ENCODE data around the gene CREB3L4.
A peak's percentile ranks its signal among the peaks of the same experiment; 100 is the strongest.

Gene CREB3L4

DNA sequence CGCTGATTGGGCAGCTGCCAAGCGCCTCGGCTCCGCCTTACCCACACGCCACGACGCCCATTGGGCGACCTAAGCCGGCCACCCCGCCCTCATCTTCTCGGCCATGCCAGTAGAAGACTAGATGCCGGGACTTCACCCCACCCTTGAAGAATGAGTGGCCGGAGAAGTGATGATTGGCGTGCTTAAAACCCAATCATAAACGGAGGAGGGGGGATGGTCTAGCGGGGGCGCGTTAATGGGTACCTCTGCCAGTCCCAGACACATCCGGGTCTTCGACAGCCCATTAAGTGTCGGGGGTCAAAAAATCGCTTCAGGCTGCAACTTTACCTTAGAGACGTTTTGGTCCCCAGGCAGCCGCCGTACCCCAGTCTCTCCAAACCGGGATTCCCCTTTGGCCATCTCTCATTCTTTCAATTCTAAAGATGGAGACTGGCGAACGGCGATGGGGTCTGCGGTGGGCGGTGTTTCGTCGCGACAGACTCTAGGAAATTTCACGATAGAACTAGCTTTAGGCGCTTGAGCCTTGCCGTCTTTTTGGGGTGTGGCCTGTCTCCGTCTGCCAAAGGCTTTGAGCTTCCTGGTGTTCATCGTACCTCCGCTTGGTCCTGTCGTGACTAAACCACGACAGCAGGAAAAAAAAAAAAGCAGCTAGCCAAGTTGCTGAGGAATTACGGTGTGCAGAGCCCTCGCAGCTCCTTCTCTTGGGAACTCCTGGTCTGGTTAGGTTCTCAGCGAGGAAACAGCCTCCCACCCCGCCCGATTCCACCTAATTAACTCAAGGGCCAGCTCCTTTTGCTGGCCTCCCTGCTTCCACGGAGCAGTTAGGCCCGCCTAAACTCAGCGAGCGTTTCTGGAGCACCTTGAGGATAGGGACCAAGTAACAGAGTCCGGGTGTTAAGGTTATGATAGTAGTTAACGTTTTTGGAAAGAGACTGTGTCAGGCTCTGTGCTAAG, 44.5 kb upstream of the CREB3L4 start, which contains the start of gene GATAD2B:
TSS of gene GATAD2B (minus strand) at position 1 of the 954 bp plus-strand sequence. CDS start 94,625 bp downstream, outside the sequence.
- TF ChIP-seq, protein P1, sequence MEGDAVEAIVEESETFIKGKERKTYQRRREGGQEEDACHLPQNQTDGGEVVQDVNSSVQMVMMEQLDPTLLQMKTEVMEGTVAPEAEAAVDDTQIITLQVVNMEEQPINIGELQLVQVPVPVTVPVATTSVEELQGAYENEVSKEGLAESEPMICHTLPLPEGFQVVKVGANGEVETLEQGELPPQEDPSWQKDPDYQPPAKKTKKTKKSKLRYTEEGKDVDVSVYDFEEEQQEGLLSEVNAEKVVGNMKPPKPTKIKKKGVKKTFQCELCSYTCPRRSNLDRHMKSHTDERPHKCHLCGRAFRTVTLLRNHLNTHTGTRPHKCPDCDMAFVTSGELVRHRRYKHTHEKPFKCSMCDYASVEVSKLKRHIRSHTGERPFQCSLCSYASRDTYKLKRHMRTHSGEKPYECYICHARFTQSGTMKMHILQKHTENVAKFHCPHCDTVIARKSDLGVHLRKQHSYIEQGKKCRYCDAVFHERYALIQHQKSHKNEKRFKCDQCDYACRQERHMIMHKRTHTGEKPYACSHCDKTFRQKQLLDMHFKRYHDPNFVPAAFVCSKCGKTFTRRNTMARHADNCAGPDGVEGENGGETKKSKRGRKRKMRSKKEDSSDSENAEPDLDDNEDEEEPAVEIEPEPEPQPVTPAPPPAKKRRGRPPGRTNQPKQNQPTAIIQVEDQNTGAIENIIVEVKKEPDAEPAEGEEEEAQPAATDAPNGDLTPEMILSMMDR (IDR thresholded peaks at IDR 0.05; ENCODE audit: control insufficient read depth, extremely low read depth, insufficient read depth) = no peak
- DNase-seq (ENCODE audit: low read depth) = peak; percentile 100
- peak within 1 kb of the TSS; percentile 57 for H3K4me3 ChIP-seq (ENCODE audit: low read depth, low read length)

DNA sequence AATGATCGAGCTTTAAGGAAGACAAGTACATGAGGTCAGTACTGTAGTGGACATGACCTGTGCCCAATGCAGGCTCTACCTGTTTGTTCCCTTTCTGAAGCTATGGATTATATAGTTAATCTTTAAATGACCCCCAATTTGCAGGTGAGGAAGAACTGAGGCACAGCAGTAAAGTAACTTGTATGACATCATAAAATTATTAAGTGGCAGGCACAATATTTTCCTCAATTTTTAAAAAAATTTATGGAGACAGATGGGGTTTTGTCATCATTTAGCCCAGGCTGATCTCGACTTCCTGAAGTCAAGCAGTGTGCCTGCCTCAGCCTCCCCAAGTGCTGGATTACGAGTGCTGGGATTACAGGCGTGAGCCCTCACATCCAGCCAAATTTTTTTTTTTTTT, 41.3 kb upstream of the CREB3L4 start:
- DNase-seq (ENCODE audit: low read depth) = no peak

DNA sequence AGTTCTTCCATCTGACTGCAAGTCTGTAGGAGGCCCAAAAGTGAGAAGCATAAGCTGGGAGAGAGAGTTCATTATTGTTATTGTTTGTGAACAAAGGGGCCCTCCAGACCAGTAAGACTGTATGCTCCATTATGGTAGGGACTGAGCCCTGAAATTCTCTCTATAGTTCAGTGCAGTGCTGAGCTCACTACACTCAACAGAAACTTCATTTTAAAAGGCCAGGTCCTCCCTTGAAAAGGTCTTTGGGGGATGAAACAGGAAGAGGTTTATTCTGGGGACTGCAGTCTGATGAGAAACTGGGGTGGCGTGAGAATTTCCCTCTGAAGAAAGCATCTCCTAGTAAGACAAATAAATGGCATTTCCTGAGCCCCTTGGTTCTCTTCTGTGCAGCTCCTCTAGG, 39.5 kb upstream of the CREB3L4 start:
- TF ChIP-seq, protein P1 (IDR thresholded peaks at IDR 0.05; ENCODE audit: control insufficient read depth, extremely low read depth, insufficient read depth) = no peak
- no peak for DNase-seq (ENCODE audit: low read depth)
- H3K4me3 ChIP-seq (ENCODE audit: low read depth, low read length) = no peak overlapping the region

More for the DNA sequence above, 41.3 kb upstream of the CREB3L4 start:
- no peak overlapping the region for H3K4me3 ChIP-seq (ENCODE audit: low read depth, low read length)
- TF ChIP-seq, protein P1 (IDR thresholded peaks at IDR 0.05; ENCODE audit: control insufficient read depth, extremely low read depth, insufficient read depth) = no peak

DNA sequence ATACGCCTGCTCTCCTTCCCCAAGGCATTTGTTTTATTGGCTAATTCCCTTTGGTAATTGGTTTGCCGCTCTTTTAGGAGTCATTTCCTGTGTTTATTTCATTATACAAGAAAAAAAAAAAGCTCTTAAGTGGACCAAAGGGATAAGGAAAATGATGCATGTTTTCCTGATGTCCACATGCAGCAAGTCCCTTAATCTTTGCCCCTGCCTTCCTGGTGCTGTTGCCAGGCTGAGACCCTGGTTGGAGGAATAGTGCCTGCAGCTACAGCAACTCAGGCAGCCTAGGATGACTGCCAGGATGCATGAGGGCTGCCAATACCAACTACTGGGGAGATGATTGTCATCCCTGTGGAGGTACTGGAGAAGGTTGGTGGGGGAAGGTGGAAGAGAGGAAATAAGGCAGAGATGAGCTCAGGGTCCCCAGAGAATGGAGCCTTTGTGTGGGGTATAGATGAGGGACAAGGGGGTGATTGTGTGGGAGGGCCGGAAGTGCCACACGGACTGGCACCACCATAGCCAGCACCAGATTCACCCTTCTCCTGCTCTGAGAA, 38.8 kb upstream of the CREB3L4 start:
- TF ChIP-seq, protein P1 (IDR thresholded peaks at IDR 0.05; ENCODE audit: control insufficient read depth, extremely low read depth, insufficient read depth) = no peak
- no peak for DNase-seq (ENCODE audit: low read depth)
- no peak overlapping the region for H3K4me3 ChIP-seq (ENCODE audit: low read depth, low read length)

DNA sequence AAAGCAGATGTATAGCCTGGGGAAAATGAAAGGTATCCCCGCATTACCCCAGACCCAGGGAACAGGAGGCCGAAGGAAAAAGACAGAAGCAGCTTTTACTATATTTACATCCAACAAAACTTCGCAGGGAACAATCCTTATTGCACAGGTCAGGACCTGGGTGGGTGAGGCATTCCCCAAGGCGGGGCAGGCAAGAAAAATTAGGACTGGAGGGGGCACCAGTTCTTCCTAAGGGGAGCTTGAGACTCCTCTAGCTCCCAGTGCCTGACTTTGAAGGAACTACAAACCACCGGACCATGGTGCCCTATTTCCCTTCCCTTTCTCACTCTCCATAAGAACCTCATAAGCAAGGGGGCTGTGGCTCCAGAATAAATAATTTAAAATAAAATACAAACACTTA, 38.3 kb upstream of the CREB3L4 start:
- DNase-seq (ENCODE audit: low read depth) = no peak
- no peak overlapping the region for H3K4me3 ChIP-seq (ENCODE audit: low read depth, low read length)
- TF ChIP-seq, protein P1 (IDR thresholded peaks at IDR 0.05; ENCODE audit: control insufficient read depth, extremely low read depth, insufficient read depth) = no peak

DNA sequence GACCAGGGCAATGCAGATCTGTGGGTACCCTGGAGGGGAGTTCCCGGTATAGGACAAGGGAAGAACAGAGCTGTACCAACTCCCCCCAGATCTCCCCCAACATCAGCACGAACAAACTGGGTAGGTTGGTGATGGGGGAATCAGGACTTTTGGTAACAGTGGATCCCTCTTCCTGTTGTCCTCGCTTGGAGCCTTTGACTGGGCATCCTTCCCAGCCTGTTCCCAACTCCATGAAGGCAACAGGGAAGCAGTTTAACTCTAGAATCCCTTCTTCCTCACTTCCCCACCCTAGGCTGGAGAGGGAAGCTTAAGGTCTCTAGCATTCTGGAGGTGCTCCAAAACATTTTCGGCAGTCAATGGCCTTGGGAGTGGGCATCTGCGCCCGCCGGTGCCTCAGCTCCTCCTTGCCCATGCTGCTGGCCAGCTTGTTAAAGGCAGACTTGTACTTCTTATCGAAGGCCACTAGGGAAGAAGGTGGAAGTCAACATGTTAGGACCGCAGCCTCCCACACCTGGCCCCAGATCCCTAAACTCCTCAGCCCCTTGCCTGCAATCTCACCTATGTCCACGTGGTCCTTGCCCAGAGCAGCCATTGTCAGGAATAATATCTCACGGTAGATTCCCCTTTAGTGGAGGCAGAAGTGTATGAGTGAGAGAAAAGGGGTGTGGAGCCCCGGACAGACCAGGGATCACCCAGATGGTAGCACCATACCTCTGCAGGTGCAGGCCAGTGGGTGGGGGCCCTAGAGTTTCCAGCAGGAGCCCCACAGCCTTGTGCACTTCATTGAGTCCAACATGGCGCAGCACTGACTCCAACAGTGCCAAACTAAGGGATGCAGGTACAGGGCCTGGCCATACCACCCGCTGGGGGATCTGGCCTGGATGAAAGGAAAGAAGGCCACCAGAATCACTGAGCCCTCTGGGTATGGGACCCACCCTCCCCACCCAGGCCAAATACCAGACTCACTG, 37.4 kb upstream of the CREB3L4 start:
- TF ChIP-seq, protein P1 (IDR thresholded peaks at IDR 0.05; ENCODE audit: control insufficient read depth, extremely low read depth, insufficient read depth) = no peak

More for the DNA sequence above, 37.4 kb upstream of the CREB3L4 start:
- no peak for DNase-seq (ENCODE audit: low read depth)
- no peak overlapping the region for H3K4me3 ChIP-seq (ENCODE audit: low read depth, low read length)

All from LNCaP clone FGC (cell line).